C1 segment of cervical spinal cord (tissue), 14 donors: ENCODE measurements around the gene TBC1D4.
"Not testable (repeated sequence)": the region's sequence is repeated elsewhere in the genome, so short reads cannot be mapped to it uniquely, and the experiment has no call there.

Experiments used
- DNase-seq, 14 donors: peaks; one replicate each; lab custom pipeline; 2025; lab: John Stamatoyannopoulos, UW

The TBC1D4 gene

GRCh38 chr13:75363371-75363770, 118.6 kb downstream of the TBC1D4 start:
- no peak for DNase-seq

GRCh38 chr13:75362026-75362425, 119.9 kb downstream of the TBC1D4 start:
- DNase-seq, result no peak

GRCh38 chr13:75360170-75360569, 121.8 kb downstream of the TBC1D4 start:
- no peak for DNase-seq

GRCh38 chr13:75359266-75359665, 122.7 kb downstream of the TBC1D4 start:
- DNase-seq, result no peak

GRCh38 chr13:75357576-75358289, 124.2 kb downstream of the TBC1D4 start:
- peak in 2 of 14 donors; percentile 3 to 63 for DNase-seq

- DNase-seq, result no peak
Observed at GRCh38 chr13:75356421-75356820, 125.5 kb downstream of the TBC1D4 start.

- DNase-seq, result no peak
Observed at GRCh38 chr13:75355609-75356008, 126.4 kb downstream of the TBC1D4 start.

GRCh38 chr13:75353781-75354193, 128.2 kb downstream of the TBC1D4 start:
- DNase-seq, result no peak

GRCh38 chr13:75352641-75353327, 129.2 kb downstream of the TBC1D4 start:
- DNase-seq, result no peak

GRCh38 chr13:75351538-75351937, 130.4 kb downstream of the TBC1D4 start:
- not testable (repeated sequence) for DNase-seq

GRCh38 chr13:75347925-75348324, 134.0 kb downstream of the TBC1D4 start:
- DNase-seq, result no peak

- DNase-seq, result no peak
Observed at GRCh38 chr13:75347457-75347856, 134.5 kb downstream of the TBC1D4 start.

GRCh38 chr13:75345193-75345592, 136.8 kb downstream of the TBC1D4 start:
- no peak for DNase-seq

- no peak for DNase-seq
Observed at GRCh38 chr13:75341028-75341427, 140.9 kb downstream of the TBC1D4 start.

- DNase-seq, result no peak
Observed at GRCh38 chr13:75339635-75340374, 142.2 kb downstream of the TBC1D4 start.

- no peak for DNase-seq
Observed at GRCh38 chr13:75334634-75335447, 147.1 kb downstream of the TBC1D4 start.

- DNase-seq, result no peak
Observed at GRCh38 chr13:75333103-75333502, 148.9 kb downstream of the TBC1D4 start.

GRCh38 chr13:75331792-75332349, 150.1 kb downstream of the TBC1D4 start:
- DNase-seq, result no peak

- no peak for DNase-seq
Observed at GRCh38 chr13:75330770-75331169, 151.2 kb downstream of the TBC1D4 start.

- no peak for DNase-seq
Observed at GRCh38 chr13:75329723-75330122, 152.2 kb downstream of the TBC1D4 start.

- no peak for DNase-seq
Observed at GRCh38 chr13:75329097-75329496, 152.9 kb downstream of the TBC1D4 start.
